NT2/D1 (cell line): ENCODE results near the gene ALG1.

Experiments used
- YY1 ChIP-seq: IDR thresholded peaks from 2 replicates; pipeline ENCODE4 v1.6.1; 2011; ENCODE audit not compliant: insufficient read length, insufficient read depth
- ZNF274 ChIP-seq: IDR thresholded peaks from 2 replicates; pipeline ENCODE4 v1.6.1; 2011; ENCODE audit warnings: mild to moderate bottlenecking, low read depth, low read length

DNA sequence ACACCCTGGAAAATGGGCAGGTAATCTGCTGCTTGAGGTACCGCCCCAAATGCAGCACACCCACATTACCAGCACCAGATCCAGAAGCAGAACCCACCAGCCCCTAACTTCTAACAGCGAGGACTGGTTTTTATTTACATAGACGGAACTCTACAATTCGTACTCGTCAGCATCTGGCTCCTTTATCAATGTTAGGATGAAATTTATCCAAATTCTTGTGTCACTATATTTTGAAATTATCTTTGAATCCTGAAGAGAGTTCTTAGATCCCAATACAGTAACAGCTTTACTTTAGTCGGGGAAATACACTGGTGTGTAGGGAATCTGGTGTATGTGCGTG, 332 bp upstream of the ALG1 start:
- TF ChIP-seq YY1 (no peak), ZNF274 (no peak)
